HepG2 (cell line): ENCODE measurements around the gene SMARCA4. TPM values are rescaled to one million over a fixed set of nuclear protein-coding genes. Genes with fewer than 3 reads are reported as not detected.

Experiments
- ATF7-NPFF ChIP-seq: sonication (generic); formaldehyde crosslinking; IDR thresholded peaks from 2 replicates; pipeline ENCODE4 v1.8.1; 2023; ENCODE audit warnings: mild to moderate bottlenecking, low read depth, missing genetic modification reagents, moderate library complexity
- ESRRA ChIP-seq: sonication (generic); formaldehyde crosslinking; IDR thresholded peaks from 2 replicates; pipeline ENCODE4 v1.5.1; 2020; ENCODE audit warnings: mild to moderate bottlenecking, low read depth, missing genetic modification reagents
- PAWR ChIP-seq: sonication (generic); formaldehyde crosslinking; IDR thresholded peaks from 2 replicates; pipeline ENCODE4 v1.4.0; 2020; ENCODE audit warnings: missing genetic modification reagents, mild to moderate bottlenecking, borderline replicate concordance
- SMAD1 ChIP-seq: sonication (generic); formaldehyde crosslinking; IDR thresholded peaks from 2 replicates; pipeline ENCODE4 v1.4.0; 2020; ENCODE audit warnings: missing genetic modification reagents, low read depth, mild to moderate bottlenecking, borderline replicate concordance
- ZNF468 ChIP-seq: sonication (generic); formaldehyde crosslinking; IDR thresholded peaks from 2 replicates; pipeline ENCODE4 v1.8.0; 2022; ENCODE audit warnings: mild to moderate bottlenecking, moderate library complexity, missing genetic modification reagents
- ZNF589 ChIP-seq: sonication (generic); formaldehyde crosslinking; conservative IDR thresholded peaks from 2 replicates; pipeline ENCODE4 v1.8.0; 2022; ENCODE audit warnings: mild to moderate bottlenecking, moderate library complexity, missing genetic modification reagents
- ZNF768 ChIP-seq: sonication (generic); formaldehyde crosslinking; IDR thresholded peaks from 2 replicates; pipeline ENCODE4 v1.4.0; 2020; ENCODE audit warnings: missing genetic modification reagents
- polyA plus RNA-seq, 8 experiments: library from polyadenylated mRNA; depleted of rRNA in 3 of 8; stranded (reverse) in 7 of 8; unstranded in 1 of 8; fragments of >200 nt; fragmentation: Illumina TruSeq in 4 of 8; extraction: Trizol in 4 of 8; gene quantifications; 2 replicates each; pipeline versions ENCODE4 v1.2.1 to v1.2.3, GENCODE V29; 2011 to 2016; ENCODE audit warnings: low read depth in 4 of 8, missing spikeins in 1 of 8, mixed read lengths in 1 of 8; ENCODE audit not compliant: insufficient read depth in 1 of 8
- total RNA-seq, 5 experiments: library from RNA; depleted of rRNA; stranded (reverse); fragments of >200 nt; fragmentation: Illumina TruSeq; extraction: Trizol; gene quantifications; 2 replicates each; pipeline ENCODE4 v1.2.3, GENCODE V29; 2016; ENCODE audit warnings: low read depth in 1 of 5
- TF ChIP-seq, protein P1 (sequence below): sonication (generic); formaldehyde crosslinking; IDR thresholded peaks from 2 replicates; pipeline ENCODE4 v1.8.1; 2022; ENCODE audit warnings: mild to moderate bottlenecking, missing genetic modification reagents
- TF ChIP-seq, protein P2 (sequence below), 2 experiments: sonication (generic) in 1 of 2; formaldehyde crosslinking in 1 of 2; IDR thresholded peaks; 2 replicates each; pipeline versions ENCODE4 v1.4.0 to v1.6.1; 2016 to 2020; ENCODE audit warnings: borderline replicate concordance in 1 of 2, low read depth in 1 of 2, mild to moderate bottlenecking in 1 of 2, missing genetic modification reagents in 1 of 2
- TF ChIP-seq, protein P3 (sequence below): sonication (generic); formaldehyde crosslinking; IDR thresholded peaks from 2 replicates; pipeline ENCODE4 v1.4.0; 2020; ENCODE audit warnings: mild to moderate bottlenecking, missing genetic modification reagents
- TF ChIP-seq, protein P4 (sequence below): sonication (generic); formaldehyde crosslinking; IDR thresholded peaks from 2 replicates; pipeline ENCODE4 v1.9.0; 2022; ENCODE audit warnings: missing genetic modification reagents, mild to moderate bottlenecking, borderline replicate concordance
- TF ChIP-seq, protein P5 (sequence below): sonication (generic); formaldehyde crosslinking; IDR thresholded peaks from 2 replicates; pipeline ENCODE4 v1.9.0; 2021; ENCODE audit warnings: missing genetic modification reagents, mild to moderate bottlenecking, borderline replicate concordance
- TF ChIP-seq, protein P6 (sequence below): sonication (generic); formaldehyde crosslinking; IDR thresholded peaks from 2 replicates; pipeline ENCODE4 v1.5.1; 2020; ENCODE audit warnings: mild to moderate bottlenecking, missing genetic modification reagents

The SMARCA4 gene
- total and polyA plus RNA-seq, 2 of the 13 experiments (the other 11 are each of a cell fraction or from before 2014, with no cell fraction given) = 25.4 to 45.9 TPM

DNA sequence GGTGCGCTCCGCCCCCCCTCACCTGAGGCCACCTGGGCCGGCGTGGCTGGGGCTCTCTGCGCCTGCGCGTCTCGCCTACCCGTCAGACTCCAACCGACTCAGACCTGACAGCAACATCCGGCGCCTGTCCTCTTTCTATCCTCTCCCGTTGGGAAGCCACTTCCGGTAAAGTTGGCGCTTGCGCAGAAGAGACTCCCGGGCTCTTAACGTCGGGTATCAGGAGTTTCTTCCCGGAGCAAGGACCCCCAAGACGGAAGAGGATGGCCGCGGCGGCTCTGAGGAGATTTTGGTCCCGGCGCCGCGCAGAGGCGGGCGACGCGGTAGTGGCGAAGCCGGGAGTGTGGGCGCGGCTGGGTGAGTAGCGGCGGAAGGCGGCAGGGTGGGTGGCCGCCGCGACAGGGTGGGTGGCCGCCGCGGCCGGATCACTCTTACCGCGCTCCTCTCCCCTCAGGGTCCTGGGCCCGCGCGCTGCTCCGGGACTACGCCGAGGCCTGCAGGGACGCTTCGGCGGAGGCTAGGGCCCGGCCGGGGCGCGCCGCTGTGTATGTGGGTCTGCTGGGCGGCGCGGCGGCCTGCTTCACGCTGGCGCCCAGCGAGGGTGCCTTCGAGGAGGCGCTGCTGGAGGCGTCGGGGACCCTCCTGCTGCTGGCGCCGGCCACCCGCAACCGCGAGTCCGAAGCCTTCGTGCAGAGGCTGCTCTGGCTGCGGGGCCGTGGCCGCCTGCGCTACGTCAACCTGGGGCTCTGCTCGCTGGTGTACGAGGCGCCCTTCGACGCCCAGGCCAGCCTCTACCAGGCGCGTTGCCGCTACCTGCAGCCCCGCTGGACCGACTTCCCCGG, 32.0 kb upstream of the SMARCA4 start, which contains the start of the genes TIMM29 and YIPF2 (continued):
- TF ChIP-seq, protein P1, sequence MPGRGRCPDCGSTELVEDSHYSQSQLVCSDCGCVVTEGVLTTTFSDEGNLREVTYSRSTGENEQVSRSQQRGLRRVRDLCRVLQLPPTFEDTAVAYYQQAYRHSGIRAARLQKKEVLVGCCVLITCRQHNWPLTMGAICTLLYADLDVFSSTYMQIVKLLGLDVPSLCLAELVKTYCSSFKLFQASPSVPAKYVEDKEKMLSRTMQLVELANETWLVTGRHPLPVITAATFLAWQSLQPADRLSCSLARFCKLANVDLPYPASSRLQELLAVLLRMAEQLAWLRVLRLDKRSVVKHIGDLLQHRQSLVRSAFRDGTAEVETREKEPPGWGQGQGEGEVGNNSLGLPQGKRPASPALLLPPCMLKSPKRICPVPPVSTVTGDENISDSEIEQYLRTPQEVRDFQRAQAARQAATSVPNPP = peak; percentile 33; the same call in 1 of the 2 replicates
- TF ChIP-seq, protein P2, sequence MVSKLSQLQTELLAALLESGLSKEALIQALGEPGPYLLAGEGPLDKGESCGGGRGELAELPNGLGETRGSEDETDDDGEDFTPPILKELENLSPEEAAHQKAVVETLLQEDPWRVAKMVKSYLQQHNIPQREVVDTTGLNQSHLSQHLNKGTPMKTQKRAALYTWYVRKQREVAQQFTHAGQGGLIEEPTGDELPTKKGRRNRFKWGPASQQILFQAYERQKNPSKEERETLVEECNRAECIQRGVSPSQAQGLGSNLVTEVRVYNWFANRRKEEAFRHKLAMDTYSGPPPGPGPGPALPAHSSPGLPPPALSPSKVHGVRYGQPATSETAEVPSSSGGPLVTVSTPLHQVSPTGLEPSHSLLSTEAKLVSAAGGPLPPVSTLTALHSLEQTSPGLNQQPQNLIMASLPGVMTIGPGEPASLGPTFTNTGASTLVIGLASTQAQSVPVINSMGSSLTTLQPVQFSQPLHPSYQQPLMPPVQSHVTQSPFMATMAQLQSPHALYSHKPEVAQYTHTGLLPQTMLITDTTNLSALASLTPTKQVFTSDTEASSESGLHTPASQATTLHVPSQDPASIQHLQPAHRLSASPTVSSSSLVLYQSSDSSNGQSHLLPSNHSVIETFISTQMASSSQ (IDR thresholded peaks at IDR 0.05; ENCODE audit: low read depth) = no peak
- TF ChIP-seq, protein P2 (CRISPR knock-in tag; IDR thresholded peaks at IDR 0.05; ENCODE audit: borderline replicate concordance) = peak; percentile 45; the same call in 1 of the 2 replicates
- TF ChIP-seq, protein P3, sequence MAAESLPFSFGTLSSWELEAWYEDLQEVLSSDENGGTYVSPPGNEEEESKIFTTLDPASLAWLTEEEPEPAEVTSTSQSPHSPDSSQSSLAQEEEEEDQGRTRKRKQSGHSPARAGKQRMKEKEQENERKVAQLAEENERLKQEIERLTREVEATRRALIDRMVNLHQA = no peak
- TF ChIP-seq PAWR (CRISPR knock-in tag) = no peak
- TF ChIP-seq, protein P4, sequence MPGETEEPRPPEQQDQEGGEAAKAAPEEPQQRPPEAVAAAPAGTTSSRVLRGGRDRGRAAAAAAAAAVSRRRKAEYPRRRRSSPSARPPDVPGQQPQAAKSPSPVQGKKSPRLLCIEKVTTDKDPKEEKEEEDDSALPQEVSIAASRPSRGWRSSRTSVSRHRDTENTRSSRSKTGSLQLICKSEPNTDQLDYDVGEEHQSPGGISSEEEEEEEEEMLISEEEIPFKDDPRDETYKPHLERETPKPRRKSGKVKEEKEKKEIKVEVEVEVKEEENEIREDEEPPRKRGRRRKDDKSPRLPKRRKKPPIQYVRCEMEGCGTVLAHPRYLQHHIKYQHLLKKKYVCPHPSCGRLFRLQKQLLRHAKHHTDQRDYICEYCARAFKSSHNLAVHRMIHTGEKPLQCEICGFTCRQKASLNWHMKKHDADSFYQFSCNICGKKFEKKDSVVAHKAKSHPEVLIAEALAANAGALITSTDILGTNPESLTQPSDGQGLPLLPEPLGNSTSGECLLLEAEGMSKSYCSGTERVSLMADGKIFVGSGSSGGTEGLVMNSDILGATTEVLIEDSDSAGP (CRISPR knock-in tag) = peak; percentile 75; the same call in 1 of the 2 replicates
- TF ChIP-seq ZNF768 = peak; percentile 28; the same call in 1 of the 2 replicates
- TF ChIP-seq, protein P5, sequence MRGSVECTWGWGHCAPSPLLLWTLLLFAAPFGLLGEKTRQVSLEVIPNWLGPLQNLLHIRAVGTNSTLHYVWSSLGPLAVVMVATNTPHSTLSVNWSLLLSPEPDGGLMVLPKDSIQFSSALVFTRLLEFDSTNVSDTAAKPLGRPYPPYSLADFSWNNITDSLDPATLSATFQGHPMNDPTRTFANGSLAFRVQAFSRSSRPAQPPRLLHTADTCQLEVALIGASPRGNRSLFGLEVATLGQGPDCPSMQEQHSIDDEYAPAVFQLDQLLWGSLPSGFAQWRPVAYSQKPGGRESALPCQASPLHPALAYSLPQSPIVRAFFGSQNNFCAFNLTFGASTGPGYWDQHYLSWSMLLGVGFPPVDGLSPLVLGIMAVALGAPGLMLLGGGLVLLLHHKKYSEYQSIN (CRISPR knock-in tag) = no peak
- peak; percentile 76; the same call in 1 of the 2 replicates for TF ChIP-seq SMAD1
- TF ChIP-seq ZNF589 (CRISPR knock-in tag) = no peak
- TF ChIP-seq, protein P6, sequence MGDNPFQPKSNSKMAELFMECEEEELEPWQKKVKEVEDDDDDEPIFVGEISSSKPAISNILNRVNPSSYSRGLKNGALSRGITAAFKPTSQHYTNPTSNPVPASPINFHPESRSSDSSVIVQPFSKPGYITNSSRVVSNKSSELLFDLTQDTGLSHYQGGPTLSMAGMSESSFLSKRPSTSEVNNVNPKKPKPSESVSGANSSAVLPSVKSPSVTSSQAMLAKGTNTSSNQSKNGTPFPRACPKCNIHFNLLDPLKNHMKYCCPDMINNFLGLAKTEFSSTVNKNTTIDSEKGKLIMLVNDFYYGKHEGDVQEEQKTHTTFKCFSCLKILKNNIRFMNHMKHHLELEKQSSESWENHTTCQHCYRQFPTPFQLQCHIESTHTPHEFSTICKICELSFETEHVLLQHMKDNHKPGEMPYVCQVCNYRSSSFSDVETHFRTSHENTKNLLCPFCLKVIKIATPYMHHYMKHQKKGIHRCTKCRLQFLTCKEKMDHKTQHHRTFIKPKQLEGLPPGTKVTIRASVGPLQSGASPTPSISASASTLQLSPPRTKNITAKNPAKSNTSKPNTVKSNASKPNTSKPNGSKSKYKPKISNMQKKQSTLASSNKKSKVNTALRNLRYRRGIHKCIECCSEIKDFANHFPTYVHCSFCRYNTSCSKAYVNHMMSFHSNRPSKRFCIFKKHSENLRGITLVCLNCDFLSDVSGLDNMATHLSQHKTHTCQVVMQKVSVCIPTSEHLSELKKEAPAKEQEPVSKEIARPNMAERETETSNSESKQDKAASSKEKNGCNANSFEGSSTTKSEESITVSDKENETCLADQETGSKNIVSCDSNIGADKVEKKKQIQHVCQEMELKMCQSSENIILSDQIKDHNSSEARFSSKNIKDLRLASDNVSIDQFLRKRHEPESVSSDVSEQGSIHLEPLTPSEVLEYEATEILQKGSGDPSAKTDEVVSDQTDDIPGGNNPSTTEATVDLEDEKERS (CRISPR knock-in tag) = no peak
- peak; percentile 49; the same call in 1 of the 2 replicates for TF ChIP-seq ESRRA (CRISPR knock-in tag)
- peak; percentile 56 for TF ChIP-seq ATF7-NPFF (CRISPR knock-in tag)
- no peak for TF ChIP-seq ZNF468 (CRISPR knock-in tag)
